Lower leg skin (tissue), 3 donors: ENCODE results near the gene RGS7.

ENCODE experiments used
- CTCF ChIP-seq, 3 donors: fragments of 450-650 bp; IDR thresholded peaks; one replicate each; pipeline ENCODE4 v1.5.1; 2016; ENCODE audit warnings: antibody characterized with exemption in 3 of 3, mild to moderate bottlenecking in 3 of 3, moderate library complexity in 2 of 3
- POLR2A ChIP-seq, 2 donors: fragments of 450-650 bp; IDR thresholded peaks; one replicate each; pipeline ENCODE4 v1.6.1; 2016 to 2017; ENCODE audit warnings: antibody characterized with exemption in 2 of 2, mild to moderate bottlenecking in 1 of 2, moderate library complexity in 1 of 2

- TF ChIP-seq POLR2A (IDR thresholded peaks at IDR 0.05) (no peak), CTCF (IDR thresholded peaks at IDR 0.05) (no peak)
Measured at GRCh38 chr1:240847325-240847724, 509.7 kb downstream of the RGS7 start.
